SK-N-SH treated with all-trans-retinoic acid at 6 μM for 48 hours (cell line): ENCODE measurements around the gene CHST2.

Experiments
- ARNTL ChIP-seq: fragments of 450-650 bp; formaldehyde crosslinking; IDR thresholded peaks from 2 replicates; pipeline ENCODE4 v1.5.0; 2020; ENCODE audit warnings: low read depth, mild to moderate bottlenecking, moderate library complexity, borderline replicate concordance
- CSDC2 ChIP-seq: fragments of 250-450 bp; sonication (Bioruptor Pico); IDR thresholded peaks from 2 replicates; pipeline ENCODE4 v1.5.0; 2020; ENCODE audit warnings: mild to moderate bottlenecking, moderate library complexity
- ESRRG ChIP-seq: fragments of 250-450 bp; sonication (Bioruptor Pico); IDR thresholded peaks from 2 replicates; pipeline ENCODE4 v1.6.1; 2021; ENCODE audit warnings: mild to moderate bottlenecking
- ISL1 ChIP-seq: fragments of 250-450 bp; sonication (Bioruptor Pico); IDR thresholded peaks from 2 replicates; pipeline ENCODE4 v2.1.2; 2022; ENCODE audit warnings: mild to moderate bottlenecking, moderate library complexity
- TOX ChIP-seq: fragments of 250-450 bp; sonication (Bioruptor Pico); IDR thresholded peaks from 2 replicates; pipeline ENCODE4 v1.8.0; 2021; ENCODE audit warnings: mild to moderate bottlenecking, moderate library complexity, borderline replicate concordance
- ZFP3 ChIP-seq: fragments of 250-450 bp; sonication (Bioruptor Pico); IDR thresholded peaks from 2 replicates; pipeline ENCODE4 v1.5.0; 2020; ENCODE audit warnings: mild to moderate bottlenecking, moderate library complexity
- ZNF565 ChIP-seq: fragments of 450-650 bp; formaldehyde crosslinking; conservative IDR thresholded peaks from 2 replicates; pipeline ENCODE4 v1.5.0; 2020; ENCODE audit warnings: low read depth, mild to moderate bottlenecking, moderate library complexity
- ZNF8 ChIP-seq: fragments of 450-650 bp; formaldehyde crosslinking; IDR thresholded peaks from 2 replicates; pipeline ENCODE4 v1.5.0; 2020; ENCODE audit warnings: mild to moderate bottlenecking, moderate library complexity
- TF ChIP-seq, protein P1 (sequence below): fragments of 250-450 bp; sonication (Bioruptor Pico); IDR thresholded peaks from 2 replicates; pipeline ENCODE4 v1.8.0; 2021; ENCODE audit warnings: low read depth, mild to moderate bottlenecking, moderate library complexity, borderline replicate concordance
- TF ChIP-seq, protein P2 (sequence below): fragments of 250-450 bp; sonication (Bioruptor Pico); IDR thresholded peaks from 2 replicates; pipeline ENCODE4 v1.8.0; 2020; ENCODE audit warnings: mild to moderate bottlenecking, moderate library complexity, borderline replicate concordance
- TF ChIP-seq, protein P3 (sequence below): fragments of 250-450 bp; sonication (Bioruptor Pico); IDR thresholded peaks from 2 replicates; pipeline ENCODE4 v1.5.0; 2020; ENCODE audit warnings: mild to moderate bottlenecking, moderate library complexity

DNA sequence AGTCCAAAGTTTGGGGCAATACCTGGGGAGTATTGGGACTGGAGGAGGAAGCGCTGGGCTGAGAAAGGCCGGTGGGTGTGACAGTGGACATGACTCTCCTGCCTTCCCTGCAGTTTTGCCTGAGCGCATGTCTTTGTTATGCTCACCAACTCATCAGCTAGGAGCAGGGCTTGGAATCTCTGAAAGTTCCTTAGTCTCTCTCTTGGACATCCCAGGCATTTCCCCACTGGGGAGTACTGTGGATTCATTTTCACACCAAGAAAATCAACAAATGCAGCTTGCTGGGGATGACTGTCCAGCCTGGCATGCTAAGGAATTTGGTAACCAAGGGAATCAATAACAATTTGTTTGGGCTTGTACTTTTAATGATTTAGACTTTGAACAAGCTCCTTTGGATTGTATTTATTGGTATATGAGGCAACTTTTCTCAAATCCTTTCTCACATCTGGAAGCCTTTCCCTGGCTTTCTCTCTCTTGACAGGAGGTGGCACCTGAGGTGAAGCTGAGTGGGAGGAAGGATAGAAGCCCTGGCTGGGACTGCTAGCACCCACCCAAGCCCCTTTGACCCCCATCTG lies 48.5 kb upstream of the CHST2 start:
- TF ChIP-seq ARNTL (no peak), ZNF565 (CRISPR knock-in tag) (no peak), ZNF8 (CRISPR knock-in tag) (no peak), ZFP3 (no peak), ISL1 (CRISPR knock-in tag) (no peak), ESRRG (no peak), CSDC2 (no peak), TOX (no peak)
- TF ChIP-seq, protein P1, sequence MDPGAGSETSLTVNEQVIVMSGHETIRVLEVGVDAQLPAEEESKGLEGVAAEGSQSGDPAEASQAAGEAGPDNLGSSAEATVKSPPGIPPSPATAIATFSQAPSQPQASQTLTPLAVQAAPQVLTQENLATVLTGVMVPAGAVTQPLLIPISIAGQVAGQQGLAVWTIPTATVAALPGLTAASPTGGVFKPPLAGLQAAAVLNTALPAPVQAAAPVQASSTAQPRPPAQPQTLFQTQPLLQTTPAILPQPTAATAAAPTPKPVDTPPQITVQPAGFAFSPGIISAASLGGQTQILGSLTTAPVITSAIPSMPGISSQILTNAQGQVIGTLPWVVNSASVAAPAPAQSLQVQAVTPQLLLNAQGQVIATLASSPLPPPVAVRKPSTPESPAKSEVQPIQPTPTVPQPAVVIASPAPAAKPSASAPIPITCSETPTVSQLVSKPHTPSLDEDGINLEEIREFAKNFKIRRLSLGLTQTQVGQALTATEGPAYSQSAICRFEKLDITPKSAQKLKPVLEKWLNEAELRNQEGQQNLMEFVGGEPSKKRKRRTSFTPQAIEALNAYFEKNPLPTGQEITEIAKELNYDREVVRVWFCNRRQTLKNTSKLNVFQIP (CRISPR knock-in tag): no peak
- TF ChIP-seq, protein P2, sequence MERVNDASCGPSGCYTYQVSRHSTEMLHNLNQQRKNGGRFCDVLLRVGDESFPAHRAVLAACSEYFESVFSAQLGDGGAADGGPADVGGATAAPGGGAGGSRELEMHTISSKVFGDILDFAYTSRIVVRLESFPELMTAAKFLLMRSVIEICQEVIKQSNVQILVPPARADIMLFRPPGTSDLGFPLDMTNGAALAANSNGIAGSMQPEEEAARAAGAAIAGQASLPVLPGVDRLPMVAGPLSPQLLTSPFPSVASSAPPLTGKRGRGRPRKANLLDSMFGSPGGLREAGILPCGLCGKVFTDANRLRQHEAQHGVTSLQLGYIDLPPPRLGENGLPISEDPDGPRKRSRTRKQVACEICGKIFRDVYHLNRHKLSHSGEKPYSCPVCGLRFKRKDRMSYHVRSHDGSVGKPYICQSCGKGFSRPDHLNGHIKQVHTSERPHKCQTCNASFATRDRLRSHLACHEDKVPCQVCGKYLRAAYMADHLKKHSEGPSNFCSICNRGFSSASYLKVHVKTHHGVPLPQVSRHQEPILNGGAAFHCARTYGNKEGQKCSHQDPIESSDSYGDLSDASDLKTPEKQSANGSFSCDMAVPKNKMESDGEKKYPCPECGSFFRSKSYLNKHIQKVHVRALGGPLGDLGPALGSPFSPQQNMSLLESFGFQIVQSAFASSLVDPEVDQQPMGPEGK (CRISPR knock-in tag): no peak
- TF ChIP-seq, protein P3, sequence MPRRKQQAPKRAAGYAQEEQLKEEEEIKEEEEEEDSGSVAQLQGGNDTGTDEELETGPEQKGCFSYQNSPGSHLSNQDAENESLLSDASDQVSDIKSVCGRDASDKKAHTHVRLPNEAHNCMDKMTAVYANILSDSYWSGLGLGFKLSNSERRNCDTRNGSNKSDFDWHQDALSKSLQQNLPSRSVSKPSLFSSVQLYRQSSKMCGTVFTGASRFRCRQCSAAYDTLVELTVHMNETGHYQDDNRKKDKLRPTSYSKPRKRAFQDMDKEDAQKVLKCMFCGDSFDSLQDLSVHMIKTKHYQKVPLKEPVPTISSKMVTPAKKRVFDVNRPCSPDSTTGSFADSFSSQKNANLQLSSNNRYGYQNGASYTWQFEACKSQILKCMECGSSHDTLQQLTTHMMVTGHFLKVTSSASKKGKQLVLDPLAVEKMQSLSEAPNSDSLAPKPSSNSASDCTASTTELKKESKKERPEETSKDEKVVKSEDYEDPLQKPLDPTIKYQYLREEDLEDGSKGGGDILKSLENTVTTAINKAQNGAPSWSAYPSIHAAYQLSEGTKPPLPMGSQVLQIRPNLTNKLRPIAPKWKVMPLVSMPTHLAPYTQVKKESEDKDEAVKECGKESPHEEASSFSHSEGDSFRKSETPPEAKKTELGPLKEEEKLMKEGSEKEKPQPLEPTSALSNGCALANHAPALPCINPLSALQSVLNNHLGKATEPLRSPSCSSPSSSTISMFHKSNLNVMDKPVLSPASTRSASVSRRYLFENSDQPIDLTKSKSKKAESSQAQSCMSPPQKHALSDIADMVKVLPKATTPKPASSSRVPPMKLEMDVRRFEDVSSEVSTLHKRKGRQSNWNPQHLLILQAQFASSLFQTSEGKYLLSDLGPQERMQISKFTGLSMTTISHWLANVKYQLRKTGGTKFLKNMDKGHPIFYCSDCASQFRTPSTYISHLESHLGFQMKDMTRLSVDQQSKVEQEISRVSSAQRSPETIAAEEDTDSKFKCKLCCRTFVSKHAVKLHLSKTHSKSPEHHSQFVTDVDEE: no peak
